ENCODE data around the gene FOXN3.
"Not testable (repeated sequence)": the region's sequence is repeated elsewhere in the genome, so short reads cannot be mapped to it uniquely, and the experiment has no call there.

Gene FOXN3

GRCh38 chr14:89303456-89304435, 113.3 kb downstream of the FOXN3 start:
- no peak for DNase-seq (ENCODE audit: low read depth)

- DNase-seq (ENCODE audit: low read depth): no peak
These were observed 114.6 kb downstream of the FOXN3 start for GRCh38 chr14:89302396-89302950.

- DNase-seq (ENCODE audit: low read depth): no peak
These were observed 117.4 kb downstream of the FOXN3 start for GRCh38 chr14:89299587-89299986.

- no peak for DNase-seq (ENCODE audit: low read depth)
These were observed 118.8 kb downstream of the FOXN3 start for GRCh38 chr14:89298056-89298834.

- no peak for DNase-seq (ENCODE audit: low read depth)
These were observed 120.7 kb downstream of the FOXN3 start for GRCh38 chr14:89296281-89296745.

- no peak for DNase-seq (ENCODE audit: low read depth)
These were observed 122.2 kb downstream of the FOXN3 start for GRCh38 chr14:89294872-89295271.

- not testable (repeated sequence) for DNase-seq (ENCODE audit: low read depth)
These were observed 122.6 kb downstream of the FOXN3 start for GRCh38 chr14:89294469-89294868.

- no peak for DNase-seq (ENCODE audit: low read depth)
These were observed 123.0 kb downstream of the FOXN3 start for GRCh38 chr14:89294060-89294459.

GRCh38 chr14:89293314-89293916, 123.6 kb downstream of the FOXN3 start:
- no peak for DNase-seq (ENCODE audit: low read depth)

- DNase-seq (ENCODE audit: low read depth): no peak
These were observed 124.3 kb downstream of the FOXN3 start for GRCh38 chr14:89292579-89293313.

- DNase-seq (ENCODE audit: low read depth): no peak
These were observed 125.6 kb downstream of the FOXN3 start for GRCh38 chr14:89291351-89291940.

GRCh38 chr14:89290813-89291212, 126.2 kb downstream of the FOXN3 start:
- no peak for DNase-seq (ENCODE audit: low read depth)

- no peak for DNase-seq (ENCODE audit: low read depth)
These were observed 127.6 kb downstream of the FOXN3 start for GRCh38 chr14:89289477-89289876.

- no peak for DNase-seq (ENCODE audit: low read depth)
These were observed 128.9 kb downstream of the FOXN3 start for GRCh38 chr14:89288114-89288513.

- DNase-seq (ENCODE audit: low read depth): no peak
These were observed 132.5 kb downstream of the FOXN3 start for GRCh38 chr14:89284333-89285058.

- no peak for DNase-seq (ENCODE audit: low read depth)
These were observed 133.5 kb downstream of the FOXN3 start for GRCh38 chr14:89283327-89284060.

GRCh38 chr14:89282191-89282590, 134.8 kb downstream of the FOXN3 start:
- DNase-seq (ENCODE audit: low read depth): no peak

GRCh38 chr14:89280600-89280999, 136.4 kb downstream of the FOXN3 start:
- no peak for DNase-seq (ENCODE audit: low read depth)

- DNase-seq (ENCODE audit: low read depth): no peak
These were observed 137.3 kb downstream of the FOXN3 start for GRCh38 chr14:89279649-89280232.

Data from stimulated activated CD8-positive, alpha-beta memory T cell treated with anti-CD3 and anti-CD28 coated beads, Interleukin-12 subunit alpha, Interleukin-12 subunit beta, amount 100 ng/mL, for 4 hours (primary cell).